Fibroblast of villous mesenchyme (primary cell): ENCODE results near the gene SCLT1. TPM values are rescaled to one million over a fixed set of nuclear protein-coding genes. Genes with fewer than 3 reads are reported as not detected.
A peak's percentile ranks its signal among the peaks of the same experiment; 100 is the strongest.

Experiments
- DNase-seq: peaks from one replicate; pipeline ENCODE4 v3.0.0-alpha.2; 2010; ENCODE audit warnings: low read depth
- H3K4me3 ChIP-seq: 2 replicates; pipeline ENCODE4 v1.5.1; 2011; ENCODE audit warnings: low read depth, mild to moderate bottlenecking, low read length
- total RNA-seq: library from RNA; depleted of rRNA; stranded (reverse); fragments of >200 nt; gene quantifications from 2 replicates; pipeline ENCODE4 v1.2.3, GENCODE V29; 2012
- TF ChIP-seq, protein P1 (sequence below): IDR thresholded peaks from 2 replicates; pipeline ENCODE4 v1.5.1; 2012; ENCODE audit warnings: low read depth, mild to moderate bottlenecking, low read length; ENCODE audit not compliant: insufficient read depth

Gene SCLT1
- total RNA-seq, 1 donor: 28.1 TPM

DNA sequence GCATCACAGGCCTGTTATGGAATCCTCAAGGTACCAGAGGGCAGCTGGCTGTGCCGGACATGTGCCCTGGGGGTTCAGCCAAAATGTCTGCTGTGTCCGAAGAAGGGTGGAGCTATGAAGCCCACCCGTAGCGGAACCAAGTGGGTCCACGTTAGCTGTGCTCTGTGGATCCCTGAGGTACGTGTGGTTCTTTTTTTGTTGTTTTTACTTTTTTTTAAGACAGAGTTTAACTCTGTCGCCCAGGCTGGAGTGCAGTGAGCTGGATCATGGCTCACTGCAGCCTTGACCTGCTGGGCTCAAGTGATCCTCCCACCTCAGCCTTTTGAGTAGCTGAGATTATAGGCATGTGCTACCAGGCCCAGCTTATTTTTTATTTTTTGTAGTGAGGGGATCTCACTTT lies 237.7 kb downstream of the SCLT1 start:
- no peak overlapping the region for H3K4me3 ChIP-seq
- DNase-seq: no peak
- TF ChIP-seq, protein P1, sequence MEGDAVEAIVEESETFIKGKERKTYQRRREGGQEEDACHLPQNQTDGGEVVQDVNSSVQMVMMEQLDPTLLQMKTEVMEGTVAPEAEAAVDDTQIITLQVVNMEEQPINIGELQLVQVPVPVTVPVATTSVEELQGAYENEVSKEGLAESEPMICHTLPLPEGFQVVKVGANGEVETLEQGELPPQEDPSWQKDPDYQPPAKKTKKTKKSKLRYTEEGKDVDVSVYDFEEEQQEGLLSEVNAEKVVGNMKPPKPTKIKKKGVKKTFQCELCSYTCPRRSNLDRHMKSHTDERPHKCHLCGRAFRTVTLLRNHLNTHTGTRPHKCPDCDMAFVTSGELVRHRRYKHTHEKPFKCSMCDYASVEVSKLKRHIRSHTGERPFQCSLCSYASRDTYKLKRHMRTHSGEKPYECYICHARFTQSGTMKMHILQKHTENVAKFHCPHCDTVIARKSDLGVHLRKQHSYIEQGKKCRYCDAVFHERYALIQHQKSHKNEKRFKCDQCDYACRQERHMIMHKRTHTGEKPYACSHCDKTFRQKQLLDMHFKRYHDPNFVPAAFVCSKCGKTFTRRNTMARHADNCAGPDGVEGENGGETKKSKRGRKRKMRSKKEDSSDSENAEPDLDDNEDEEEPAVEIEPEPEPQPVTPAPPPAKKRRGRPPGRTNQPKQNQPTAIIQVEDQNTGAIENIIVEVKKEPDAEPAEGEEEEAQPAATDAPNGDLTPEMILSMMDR: no peak

- peak; percentile 62 for DNase-seq
- H3K4me3 ChIP-seq: no peak overlapping the region
These were observed 238.9 kb downstream of the SCLT1 start for GRCh38 chr4:128854433-128854832.

DNA sequence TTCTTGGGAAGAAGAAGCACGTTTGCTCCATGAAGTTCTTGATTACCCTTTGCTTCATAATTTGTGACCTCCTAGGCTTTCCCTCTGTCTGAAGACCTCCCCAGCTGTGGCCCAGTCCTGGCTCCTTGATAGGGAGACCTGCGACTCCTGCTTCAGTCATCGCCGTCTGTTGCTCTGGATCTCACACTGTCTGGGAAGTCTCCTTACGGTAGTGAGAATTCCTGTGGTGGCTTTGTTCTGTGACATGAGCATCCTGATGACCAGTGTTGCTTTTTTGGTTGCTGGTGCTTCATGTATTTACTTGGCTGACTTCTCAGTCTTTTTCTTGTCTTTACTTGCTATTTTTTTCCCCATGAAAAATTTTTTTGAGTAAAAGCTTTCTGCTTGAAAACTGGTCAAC lies 239.6 kb downstream of the SCLT1 start:
- peak; percentile 30 for DNase-seq
- H3K4me3 ChIP-seq: no peak overlapping the region
- TF ChIP-seq, protein P1: no peak

More at GRCh38 chr4:128854433-128854832, 238.9 kb downstream of the SCLT1 start:
- TF ChIP-seq, protein P1: no peak

DNA sequence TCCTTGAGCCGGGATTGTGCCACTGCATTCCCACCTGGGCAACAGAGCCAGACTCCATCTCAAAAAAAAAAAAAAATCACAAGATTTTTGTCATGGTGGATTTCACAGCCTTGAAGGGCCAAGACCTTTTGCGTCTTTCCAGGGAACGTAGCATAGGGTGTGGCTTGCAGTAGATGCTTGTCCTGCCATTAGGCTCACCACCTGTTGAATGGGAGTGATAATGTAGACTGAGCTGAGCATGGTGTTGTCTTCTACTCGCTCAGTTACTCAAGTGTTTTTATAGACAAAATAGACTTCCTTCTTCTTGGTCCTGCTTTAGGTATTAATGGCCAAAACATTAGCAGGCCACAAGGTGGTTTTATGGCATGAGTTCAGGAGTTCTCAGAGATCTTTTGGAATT lies 243.1 kb downstream of the SCLT1 start:
- DNase-seq: no peak
- H3K4me3 ChIP-seq: no peak overlapping the region
- TF ChIP-seq, protein P1: no peak

DNA sequence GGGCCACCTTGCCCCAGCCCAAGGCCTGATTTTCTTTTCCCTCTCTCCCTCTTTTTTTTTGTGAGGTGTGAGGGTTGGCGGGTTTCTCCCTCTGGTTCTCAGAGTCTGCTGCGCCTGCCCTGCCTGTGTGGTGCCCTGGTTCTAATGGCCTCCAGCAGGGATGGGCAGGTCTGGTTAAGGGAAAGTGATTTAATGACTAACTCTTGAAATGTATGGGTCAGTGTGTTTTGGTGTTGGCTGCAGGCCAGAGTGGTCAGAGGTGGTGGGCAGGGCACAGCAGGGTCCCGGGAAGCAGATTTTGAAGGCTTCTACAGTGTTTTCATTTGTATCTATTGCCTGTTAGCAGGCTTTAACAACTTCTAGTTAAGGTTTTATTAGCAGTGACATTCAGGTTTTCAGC lies 244.9 kb downstream of the SCLT1 start:
- no peak for DNase-seq
- H3K4me3 ChIP-seq: no peak overlapping the region
- TF ChIP-seq, protein P1: no peak

DNA sequence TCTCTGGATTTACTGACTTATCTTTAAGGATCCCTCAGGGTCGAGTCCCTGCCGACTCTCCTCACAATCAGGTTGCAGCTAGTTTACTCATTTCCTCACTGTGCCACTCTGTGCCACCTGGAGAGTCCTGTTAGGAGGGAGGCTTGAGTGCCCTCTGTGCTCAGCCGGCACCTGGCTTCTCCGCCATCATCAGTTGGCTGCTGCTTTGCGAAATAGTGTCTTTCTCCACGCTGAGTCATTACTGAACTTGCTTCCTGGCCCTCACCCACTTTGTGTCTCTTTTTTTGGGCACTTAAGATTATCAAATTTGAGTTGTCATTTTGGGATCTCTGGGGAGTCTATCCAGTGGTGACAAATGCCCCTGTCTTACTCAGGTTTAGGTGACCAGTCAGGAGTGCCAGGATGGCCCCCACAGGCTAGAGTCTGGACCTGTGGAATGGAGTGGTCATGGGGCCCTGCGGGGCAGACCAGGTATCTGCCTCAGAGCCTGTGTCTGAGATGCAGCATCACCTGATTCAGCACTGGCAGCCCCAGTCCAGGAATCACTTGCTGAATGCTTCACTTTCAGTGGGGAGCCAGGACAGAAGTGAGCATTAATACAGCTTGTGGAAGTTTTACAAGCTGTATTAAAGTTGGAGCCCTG lies 246.1 kb downstream of the SCLT1 start:
- H3K4me3 ChIP-seq: no peak overlapping the region
- DNase-seq: no peak
- TF ChIP-seq, protein P1: no peak

GRCh38 chr4:128846063-128846462 lies 247.3 kb downstream of the SCLT1 start:
- no peak for DNase-seq
- no peak overlapping the region for H3K4me3 ChIP-seq
- TF ChIP-seq, protein P1: no peak
